Measurements from ENCODE around the gene SSR2. TPM values are rescaled to one million over a fixed set of nuclear protein-coding genes. Genes with fewer than 3 reads are reported as not detected.
A peak's percentile ranks its signal among the peaks of the same experiment; 100 is the strongest.

Gene SSR2
- total RNA-seq, 1 donor from 2014 or later, result 207 TPM

DNA sequence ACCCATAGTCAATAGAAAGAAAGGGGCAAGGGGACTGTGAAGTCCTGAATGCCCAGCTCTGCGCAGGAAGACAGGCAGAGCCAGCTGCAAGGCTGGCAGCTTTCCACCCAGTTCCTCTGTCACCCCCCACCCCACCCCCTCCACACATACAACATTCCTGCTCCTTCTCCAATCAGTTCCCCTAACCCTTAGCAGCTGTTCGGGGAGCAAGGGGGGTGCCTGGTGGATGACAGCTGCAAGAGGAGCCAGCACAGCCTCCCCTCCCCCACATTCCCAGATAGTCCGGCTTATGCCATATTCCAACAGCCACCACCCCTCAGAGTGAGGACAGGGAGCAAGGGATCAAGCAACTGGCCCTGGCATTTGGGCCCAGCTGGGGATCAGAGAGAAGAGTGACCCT lies 52.1 kb downstream of the SSR2 start:
- no peak for DNase-seq
- intact Hi-C loops (cut with DNase I), result no loop called here
- ATAC-seq, result peak in 1 of 2 donors; percentile 19
- Histone ChIP-seq H3K27ac (peak overlapping the region; percentile 77), H3K4me3 (peak overlapping the region; percentile 2), H3K9me3 (no peaks in the 10 kb centered on the region), H3K4me1 (peaks cover 85% of the 10 kb centered on the region), H3K27me3 (ENCODE audit: low read depth) (no peaks in the 10 kb centered on the region), H3K36me3 (peaks cover 67% of the 10 kb centered on the region)
- TF ChIP-seq CTCF (IDR thresholded peaks at IDR 0.05), result no peak

DNA sequence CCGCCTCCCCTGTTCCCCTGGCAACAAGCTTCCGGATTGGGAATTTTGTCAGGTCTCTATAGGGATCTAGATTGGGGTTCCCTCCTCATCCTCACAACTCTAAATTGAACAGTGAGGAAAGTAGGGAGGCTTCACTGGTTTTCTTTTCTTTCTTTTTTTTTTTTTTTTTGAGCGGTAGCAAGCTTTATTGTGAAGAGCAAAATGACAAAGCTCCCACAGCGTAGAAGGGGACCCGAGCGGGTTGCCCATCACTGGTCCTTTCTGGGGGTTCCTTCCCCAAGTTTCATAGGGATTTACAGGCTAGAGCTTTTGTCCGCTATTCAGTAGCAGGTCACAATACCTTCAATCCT lies 52.7 kb downstream of the SSR2 start:
- H3K9me3 ChIP-seq, result no peaks in the 10 kb centered on the region
- ATAC-seq (no peak), DNase-seq (no peak)
- H3K27me3 ChIP-seq (ENCODE audit: low read depth), result no peaks in the 10 kb centered on the region
- peak overlapping the region; percentile 33 for H3K4me3 ChIP-seq
- H3K36me3 ChIP-seq, result peaks cover 72% of the 10 kb centered on the region
- peaks cover 84% of the 10 kb centered on the region for H3K4me1 ChIP-seq
- peak overlapping the region; percentile 77 for H3K27ac ChIP-seq
- intact Hi-C loops (cut with DNase I), result no loop called here
- TF ChIP-seq CTCF (IDR thresholded peaks at IDR 0.05), result no peak

- H3K4me1 ChIP-seq, result peaks cover 84% of the 10 kb centered on the region
- DNase-seq, result no peak
- TF ChIP-seq CTCF (IDR thresholded peaks at IDR 0.05), result no peak
- H3K4me3 ChIP-seq, result peak overlapping the region; percentile 33
- peaks cover 77% of the 10 kb centered on the region for H3K36me3 ChIP-seq
- no peaks in the 10 kb centered on the region for H3K27me3 ChIP-seq (ENCODE audit: low read depth)
- peak overlapping the region; percentile 77 for H3K27ac ChIP-seq
- intact Hi-C loops (cut with DNase I), result no loop called here
- no peaks in the 10 kb centered on the region for H3K9me3 ChIP-seq
- peak; percentile 12 to 25 for ATAC-seq
Observed at GRCh38 chr1:155967341-155968050, 53.3 kb downstream of the SSR2 start.

GRCh38 chr1:155966750-155967149 lies 54.0 kb downstream of the SSR2 start:
- no peaks in the 10 kb centered on the region for H3K27me3 ChIP-seq (ENCODE audit: low read depth)
- peak overlapping the region; percentile 33 for H3K4me3 ChIP-seq
- no peaks in the 10 kb centered on the region for H3K9me3 ChIP-seq
- peak overlapping the region; percentile 77 for H3K27ac ChIP-seq
- H3K36me3 ChIP-seq, result peaks cover 84% of the 10 kb centered on the region
- DNase-seq (no peak), ATAC-seq (peak in 1 of 2 donors; percentile 2)
- no peak for TF ChIP-seq CTCF (IDR thresholded peaks at IDR 0.05)
- H3K4me1 ChIP-seq, result peaks cover 84% of the 10 kb centered on the region
- intact Hi-C loops (cut with DNase I), result no loop called here

GRCh38 chr1:155966135-155966534 lies 54.6 kb downstream of the SSR2 start:
- intact Hi-C loops (cut with DNase I), result no loop called here
- Histone ChIP-seq H3K27me3 (ENCODE audit: low read depth) (no peaks in the 10 kb centered on the region), H3K9me3 (no peaks in the 10 kb centered on the region), H3K4me1 (peaks cover 81% of the 10 kb centered on the region), H3K4me3 (no peak overlapping the region), H3K36me3 (peaks cover 91% of the 10 kb centered on the region), H3K27ac (peak overlapping the region; percentile 77)
- ATAC-seq (no peak), DNase-seq (no peak)
- TF ChIP-seq CTCF (IDR thresholded peaks at IDR 0.05), result no peak

Measured in lower lobe of right lung (tissue), 2 donors.